ENCODE data around the gene DGKH.

Gene DGKH

GRCh38 chr13:42233726-42234125 lies 185.3 kb downstream of the DGKH start:
- no peak for DNase-seq
- in situ Hi-C loops (cut with HindIII; ENCODE audit: low pct_ligation_motif_present, low pct_unique_long_range_greater_than_20kb, low sequenced_read_pairs) = no loop called here

GRCh38 chr13:42239161-42239560 lies 190.7 kb downstream of the DGKH start:
- no peak for DNase-seq
- in situ Hi-C loops (cut with HindIII; ENCODE audit: low pct_ligation_motif_present, low pct_unique_long_range_greater_than_20kb, low sequenced_read_pairs) = no loop called here

DNA sequence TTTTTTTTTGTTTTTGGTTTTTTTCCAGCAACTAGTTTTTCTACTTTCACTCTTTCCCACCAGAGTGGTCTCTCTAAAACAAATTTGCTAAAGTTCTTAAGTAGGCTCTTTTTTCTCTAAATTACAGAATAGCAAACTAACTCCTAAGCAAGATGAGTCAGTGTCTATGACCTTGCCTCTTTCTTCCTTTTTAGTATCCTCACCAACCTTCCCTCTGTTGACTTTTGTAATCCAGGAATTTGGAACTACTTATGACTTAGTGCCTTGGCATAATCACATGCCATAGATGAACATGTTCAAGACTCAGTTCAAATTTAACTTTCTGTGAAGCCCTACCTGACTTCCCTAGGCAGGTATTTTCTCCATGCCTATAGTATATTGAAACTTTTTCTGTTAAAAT lies 191.2 kb downstream of the DGKH start:
- in situ Hi-C loops (cut with HindIII; ENCODE audit: low pct_ligation_motif_present, low pct_unique_long_range_greater_than_20kb, low sequenced_read_pairs) = no loop called here
- no peak for DNase-seq

DNA sequence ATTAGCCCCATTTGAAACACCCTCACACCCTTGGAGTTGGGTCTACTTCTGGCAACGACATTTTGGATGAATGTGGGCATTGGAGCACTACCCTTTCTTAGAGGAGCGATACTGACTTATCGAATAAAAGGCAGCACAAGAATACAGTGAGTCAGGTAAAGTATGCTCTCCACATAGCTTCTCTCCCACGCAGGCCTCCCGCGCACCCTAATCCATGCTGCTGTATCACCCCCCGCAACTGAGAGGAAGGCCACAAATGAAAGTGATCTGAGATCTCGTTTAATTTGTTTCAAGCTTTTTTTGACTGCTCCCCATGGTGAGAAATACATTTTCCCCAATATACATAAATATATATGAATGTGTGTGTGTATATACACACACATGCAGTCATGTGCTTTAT lies 198.1 kb downstream of the DGKH start:
- in situ Hi-C loops (cut with HindIII; ENCODE audit: low pct_ligation_motif_present, low pct_unique_long_range_greater_than_20kb, low sequenced_read_pairs) = no loop called here

DNA sequence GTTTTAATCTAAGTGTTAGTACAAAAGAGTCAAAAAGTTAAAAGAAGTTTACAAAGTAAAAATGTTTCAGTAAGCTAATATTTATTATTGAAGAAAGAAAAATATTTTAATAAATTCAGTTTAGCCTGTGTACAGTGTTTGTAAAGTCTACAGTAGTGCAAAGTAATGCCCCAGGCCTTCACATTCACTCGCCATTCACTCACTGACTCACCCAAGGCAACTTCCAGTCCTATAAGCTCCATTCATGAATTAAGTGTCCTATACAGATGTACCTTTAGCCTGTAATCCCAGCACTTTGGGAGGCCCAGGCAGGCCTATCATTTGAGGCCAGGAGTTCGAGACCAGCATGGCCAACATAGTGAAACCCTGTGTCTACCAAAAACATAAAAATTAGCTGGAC lies 199.4 kb downstream of the DGKH start:
- DNase-seq = no peak
- in situ Hi-C loops (cut with HindIII; ENCODE audit: low pct_ligation_motif_present, low pct_unique_long_range_greater_than_20kb, low sequenced_read_pairs) = no loop called here

More for the DNA sequence above, 198.1 kb downstream of the DGKH start:
- no peak for DNase-seq

- in situ Hi-C loops (cut with HindIII; ENCODE audit: low pct_ligation_motif_present, low pct_unique_long_range_greater_than_20kb, low sequenced_read_pairs) = no loop called here
- no peak for DNase-seq
Measured at GRCh38 chr13:42255886-42256285, 207.4 kb downstream of the DGKH start.

DNA sequence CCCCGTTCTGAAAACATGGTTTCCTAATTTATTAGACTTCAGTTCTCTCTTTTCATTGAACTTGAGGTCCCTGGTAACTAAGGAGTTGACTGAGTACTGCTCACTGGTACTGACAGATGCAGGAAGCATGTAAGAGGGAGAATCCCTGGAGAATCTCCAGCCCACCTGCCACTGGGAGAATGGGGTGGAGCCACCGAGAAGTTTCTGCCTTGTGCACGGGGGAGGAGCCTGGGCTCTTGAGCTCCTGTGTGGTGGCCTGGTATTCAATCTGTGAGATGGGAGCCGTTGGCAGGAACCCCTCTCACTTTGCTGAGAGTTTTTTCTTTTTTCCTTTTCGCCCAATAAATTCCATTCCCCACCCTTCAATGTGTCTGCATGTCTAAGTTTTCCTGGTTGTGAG lies 210.3 kb downstream of the DGKH start:
- no peak for DNase-seq
- in situ Hi-C loops (cut with HindIII; ENCODE audit: low pct_ligation_motif_present, low pct_unique_long_range_greater_than_20kb, low sequenced_read_pairs) = no loop called here

DNA sequence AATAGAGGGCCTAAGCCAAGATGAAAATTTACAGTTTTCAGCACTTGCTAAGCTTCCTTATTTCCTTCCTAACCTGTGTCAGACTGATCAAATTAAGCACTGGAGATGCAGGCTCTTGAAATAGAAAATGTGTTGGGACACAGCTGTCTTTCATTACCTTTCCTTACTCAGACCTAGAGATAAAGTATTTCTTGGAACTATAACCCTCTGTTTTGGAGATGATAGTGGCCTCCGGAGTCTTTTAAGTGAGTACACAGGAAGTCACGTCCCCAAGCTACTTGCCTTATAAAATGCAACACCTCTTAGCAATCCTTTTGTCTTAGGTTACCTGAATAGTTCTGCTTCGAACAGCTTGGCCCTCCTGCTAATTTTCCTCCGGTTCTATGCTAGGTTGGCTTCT lies 211.1 kb downstream of the DGKH start:
- in situ Hi-C loops (cut with HindIII; ENCODE audit: low pct_ligation_motif_present, low pct_unique_long_range_greater_than_20kb, low sequenced_read_pairs) = no loop called here
- DNase-seq = no peak

DNA sequence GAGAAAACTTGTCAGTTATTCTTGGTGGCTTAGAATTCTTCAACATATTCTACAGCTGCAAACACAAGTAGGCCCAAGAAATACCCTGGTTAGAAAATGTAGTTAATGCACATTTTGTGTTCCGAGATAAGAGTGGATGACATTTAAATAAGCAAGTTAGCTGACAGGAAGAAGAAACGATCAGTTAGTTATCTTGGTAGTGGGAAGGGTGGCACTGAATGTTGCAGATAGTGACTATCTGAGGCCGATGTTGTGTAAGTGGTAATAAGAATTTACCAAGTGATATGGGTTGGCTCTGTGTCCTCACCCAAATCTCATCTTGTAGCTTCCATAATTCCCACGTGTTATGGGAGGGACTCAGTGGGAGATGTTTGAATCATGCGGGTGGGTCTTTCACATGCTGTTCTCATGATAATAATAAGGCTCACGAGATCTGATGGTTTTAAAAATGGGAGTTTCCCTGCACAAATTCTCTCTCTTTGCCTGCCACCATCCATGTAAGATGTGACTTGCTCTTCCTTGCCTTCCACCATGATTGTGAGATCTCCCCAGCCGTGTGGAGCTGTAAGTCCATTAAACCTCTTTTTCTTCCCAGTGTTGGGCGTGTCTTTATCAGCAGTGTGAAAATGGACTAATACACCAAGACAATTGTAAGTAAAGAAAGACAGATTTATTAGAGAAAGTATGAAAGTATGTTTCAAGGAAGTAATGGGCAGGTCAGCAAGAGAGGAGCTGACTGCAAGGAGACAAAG lies 212.6 kb downstream of the DGKH start:
- DNase-seq = no peak
- in situ Hi-C loops (cut with HindIII; ENCODE audit: low pct_ligation_motif_present, low pct_unique_long_range_greater_than_20kb, low sequenced_read_pairs) = no loop called here

DNA sequence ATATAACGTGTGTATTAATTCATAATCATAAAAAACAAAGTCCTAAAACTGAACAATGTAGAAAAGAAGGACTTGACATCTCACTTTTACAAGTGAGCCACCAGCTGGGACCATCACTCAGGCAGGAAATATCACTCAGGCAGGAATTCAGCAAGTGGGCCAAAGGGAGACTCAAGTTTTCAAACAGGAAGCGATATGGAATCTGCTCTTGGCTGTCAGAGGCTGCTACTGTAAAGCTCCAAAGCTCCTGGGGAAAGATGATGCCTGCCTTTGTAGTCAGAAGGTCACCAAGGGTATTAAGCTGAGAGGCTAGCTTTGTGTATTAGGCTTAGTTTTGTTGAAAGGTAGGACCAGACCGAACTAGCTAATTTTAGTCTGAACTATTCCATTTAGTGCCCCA lies 218.0 kb downstream of the DGKH start:
- DNase-seq = peak; percentile 34
- in situ Hi-C loops (cut with HindIII; ENCODE audit: low pct_ligation_motif_present, low pct_unique_long_range_greater_than_20kb, low sequenced_read_pairs) = no loop called here

GRCh38 chr13:42270160-42270856 lies 221.9 kb downstream of the DGKH start:
- no peak for DNase-seq
- in situ Hi-C loops (cut with HindIII; ENCODE audit: low pct_ligation_motif_present, low pct_unique_long_range_greater_than_20kb, low sequenced_read_pairs) = no loop called here

DNA sequence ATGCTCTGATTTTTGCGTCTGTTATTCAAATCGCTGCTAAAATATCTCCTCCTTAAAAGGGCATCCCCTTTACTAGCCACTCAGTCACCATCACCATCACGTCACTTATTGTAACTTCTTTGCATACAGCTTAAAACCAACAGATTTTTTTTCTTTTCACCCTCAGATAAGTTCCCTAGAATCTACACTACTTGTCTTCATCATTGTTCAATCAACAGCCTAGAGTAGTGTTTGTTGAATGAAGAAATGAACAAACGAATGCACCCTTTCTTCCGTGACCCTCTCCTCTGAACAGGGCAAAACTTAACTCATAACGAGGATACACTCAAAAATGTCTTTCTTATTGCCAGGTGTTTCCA lies 222.4 kb downstream of the DGKH start:
- in situ Hi-C loops (cut with HindIII; ENCODE audit: low pct_ligation_motif_present, low pct_unique_long_range_greater_than_20kb, low sequenced_read_pairs) = no loop called here
- DNase-seq = no peak

GRCh38 chr13:42271337-42272114 lies 223.1 kb downstream of the DGKH start:
- peak; percentile 97 for DNase-seq
- in situ Hi-C loops (cut with HindIII; ENCODE audit: low pct_ligation_motif_present, low pct_unique_long_range_greater_than_20kb, low sequenced_read_pairs) = no loop called here

DNA sequence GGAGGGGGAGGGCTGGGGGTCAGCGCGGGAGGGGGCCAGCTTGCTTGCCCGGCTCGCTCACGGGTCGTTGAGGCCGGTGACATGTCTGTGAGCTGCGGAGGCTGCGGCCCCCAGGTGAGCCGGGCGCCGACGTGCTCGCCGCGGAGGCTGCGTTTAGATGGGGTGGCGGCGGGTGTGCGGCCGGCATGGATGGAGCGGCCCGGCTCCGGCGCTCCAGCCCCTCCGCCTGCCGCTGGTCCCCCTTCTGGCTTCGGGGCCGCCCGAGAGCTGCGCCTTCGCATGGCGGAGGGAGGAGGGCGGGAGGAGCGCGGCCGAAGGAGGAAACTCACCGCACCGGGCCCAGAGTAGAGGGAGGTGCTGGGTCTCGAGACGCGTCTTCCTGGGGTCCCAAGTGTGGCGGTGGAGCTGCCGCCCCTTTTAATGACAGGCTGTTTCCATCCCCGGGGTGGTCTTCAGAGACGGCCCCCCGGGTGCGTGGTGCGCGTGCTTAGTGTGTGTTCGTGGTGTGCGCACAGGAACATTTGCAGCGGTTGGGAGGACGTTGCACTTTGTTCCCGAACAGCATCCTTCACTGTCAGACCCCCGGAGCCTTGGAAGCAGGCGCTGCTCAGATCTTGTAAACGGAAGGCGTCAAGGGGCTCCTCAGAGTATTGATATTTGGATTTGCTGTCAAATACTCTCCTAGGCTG lies 223.8 kb downstream of the DGKH start, which contains the start of gene AKAP11:
TSS of gene AKAP11 (plus strand) at position 38 of the 689 bp plus-strand sequence. CDS start 14,197 bp downstream, outside the sequence.
- peak; percentile 45 for DNase-seq
- in situ Hi-C loops (cut with HindIII; ENCODE audit: low pct_ligation_motif_present, low pct_unique_long_range_greater_than_20kb, low sequenced_read_pairs) = no loop called here

GRCh38 chr13:42272804-42273175 lies 224.3 kb downstream of the DGKH start:
- DNase-seq = no peak
- in situ Hi-C loops (cut with HindIII; ENCODE audit: low pct_ligation_motif_present, low pct_unique_long_range_greater_than_20kb, low sequenced_read_pairs) = no loop called here

DNA sequence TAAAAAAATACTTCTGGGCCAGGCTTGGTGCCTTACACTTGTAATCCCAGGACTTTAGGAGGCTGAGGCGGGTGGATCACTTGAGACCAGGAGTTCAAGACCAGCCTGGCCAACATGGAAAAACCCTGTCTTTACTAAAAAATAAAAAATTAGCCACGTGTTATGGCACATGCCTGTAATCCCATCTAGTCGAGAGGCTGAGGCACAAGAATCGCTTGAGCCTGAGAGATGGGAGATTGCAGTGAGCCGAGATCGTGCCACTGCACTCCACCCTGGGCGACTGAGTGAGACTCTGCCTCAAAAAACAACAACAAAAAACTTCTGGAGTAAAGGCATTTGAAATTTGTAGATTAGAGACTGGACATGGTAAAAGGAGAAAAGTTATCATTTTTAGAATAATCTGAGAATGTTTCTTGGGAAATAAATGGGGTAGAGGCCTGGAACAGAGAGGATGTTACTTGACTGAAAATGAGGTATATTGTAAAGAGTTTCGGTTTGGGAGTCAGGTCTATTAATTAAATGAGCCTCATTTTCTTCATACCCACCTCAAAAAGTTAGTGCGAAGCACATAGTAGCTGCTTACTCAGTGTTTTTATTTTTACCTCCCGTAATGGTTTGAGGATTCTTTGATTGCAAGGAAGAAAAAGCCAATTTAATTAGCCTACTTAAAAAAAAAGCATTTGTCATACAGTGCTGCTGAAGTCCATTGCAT lies 226.1 kb downstream of the DGKH start:
- DNase-seq = no peak
- in situ Hi-C loops (cut with HindIII; ENCODE audit: low pct_ligation_motif_present, low pct_unique_long_range_greater_than_20kb, low sequenced_read_pairs) = no loop called here

GRCh38 chr13:42275098-42275471 lies 226.6 kb downstream of the DGKH start:
- DNase-seq = no peak
- in situ Hi-C loops (cut with HindIII; ENCODE audit: low pct_ligation_motif_present, low pct_unique_long_range_greater_than_20kb, low sequenced_read_pairs) = no loop called here

DNA sequence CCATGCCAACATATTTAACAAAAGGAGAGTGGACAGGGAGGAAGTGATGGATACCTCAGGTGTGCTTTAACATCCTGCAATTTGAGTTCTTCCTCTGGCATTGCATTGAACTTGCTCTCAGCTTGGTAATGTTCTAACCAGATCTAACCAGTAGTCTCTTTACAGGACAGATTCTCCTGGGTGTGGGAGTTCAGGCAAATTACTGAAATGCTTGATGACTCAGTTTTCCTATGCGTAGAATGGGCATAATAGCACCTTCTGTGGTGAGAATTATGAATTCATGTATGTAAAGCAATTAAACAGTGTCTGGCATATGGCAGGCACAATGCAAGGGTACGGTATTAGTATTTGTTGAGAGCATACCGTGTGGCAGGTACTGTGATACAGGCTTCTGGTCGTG lies 227.1 kb downstream of the DGKH start:
- in situ Hi-C loops (cut with HindIII; ENCODE audit: low pct_ligation_motif_present, low pct_unique_long_range_greater_than_20kb, low sequenced_read_pairs) = no loop called here
- no peak for DNase-seq
